H1 (cell line): ENCODE data around the gene TMTC4. TPM values are rescaled to one million over a fixed set of nuclear protein-coding genes. Genes with fewer than 3 reads are reported as not detected.
A peak's percentile ranks its signal among the peaks of the same experiment; 100 is the strongest.

Experiments
- BCL11A ChIP-seq, 2 experiments: IDR thresholded peaks; one replicate each; pipeline ENCODE4 v1.6.1; 2011; ENCODE audit warnings: low read depth in 2 of 2, low read length in 2 of 2, mild to moderate bottlenecking in 2 of 2
- CREB1 ChIP-seq: IDR thresholded peaks from 2 replicates; pipeline ENCODE4 v1.6.1; 2012; ENCODE audit warnings: inconsistent platforms
- CTBP2 ChIP-seq: IDR thresholded peaks from 2 replicates; pipeline ENCODE4 v1.7.0; 2011; ENCODE audit warnings: borderline replicate concordance, mild to moderate bottlenecking, moderate library complexity, mixed read lengths, low read length; ENCODE audit not compliant: insufficient read depth, insufficient read length
- FOSL1 ChIP-seq: IDR thresholded peaks from 2 replicates; pipeline ENCODE4 v1.6.1; 2011; ENCODE audit warnings: mild to moderate bottlenecking, low read depth, low read length, moderate library complexity; ENCODE audit not compliant: insufficient read depth
- POU5F1 ChIP-seq: IDR thresholded peaks from 2 replicates; pipeline ENCODE4 v1.6.1; 2011; ENCODE audit warnings: low read depth, mild to moderate bottlenecking, low read length, moderate library complexity
- TAF7 ChIP-seq: optimal IDR thresholded peaks from 2 replicates; pipeline ENCODE3; 2011; ENCODE audit warnings: low read depth, mild to moderate bottlenecking, inconsistent platforms, low read length, moderate library complexity, borderline replicate concordance
- polyA plus RNA-seq, 7 experiments: library from polyadenylated mRNA; depleted of rRNA in 3 of 7; stranded (reverse) in 5 of 7; unstranded in 2 of 7; fragments of >200 nt in 5 of 7; fragments of 200-250 nt in 2 of 7; gene quantifications; 1 replicate in 5 of 7; 2 replicates in 1 of 7; 4 replicates in 1 of 7; pipeline versions ENCODE4 v1.2.1 to v1.2.3, GENCODE V29; 2011 to 2013; ENCODE audit warnings: missing spikeins in 2 of 7, mixed read lengths in 2 of 7
- total RNA-seq: library from RNA; stranded (reverse); fragmentation: NEBNext Ultra II Directional; extraction: Animal tissue kit (Norgen Biotek cat#: 25700); gene quantifications from 2 replicates; pipeline ENCODE4 v1.2.1, GENCODE V29; 2021

The TMTC4 gene
- total and polyA plus RNA-seq, 2 of the 8 experiments (the other 6 are each of a cell fraction or from before 2014, with no cell fraction given), result 26.3 to 42.6 TPM

GRCh38 chr13:100573121-100573520 is 101.5 kb downstream of the TMTC4 start (continued):
- TF ChIP-seq POU5F1 (peak; percentile 81), BCL11A (IDR thresholded peaks at IDR 0.05; ENCODE audit: low read depth in 2 of 2, low read length in 2 of 2) (no peak), TAF7 (no peak), CTBP2 (no peak), CREB1 (peak; percentile 84), FOSL1 (no peak)
